Activated naive CD4-positive, alpha-beta T cell treated with anti-CD3 and anti-CD28 coated beads for 36 hours (primary cell): Measurements from ENCODE around the gene CFAP221. TPM values are rescaled to one million over a fixed set of nuclear protein-coding genes. Genes with fewer than 3 reads are reported as not detected.
A peak's percentile ranks its signal among the peaks of the same experiment; 100 is the strongest.

Source experiments
- CTCF ChIA-PET: fragments of 350-600 bp; sonication (Branson Sonifier 250); formaldehyde crosslinking; loops from one replicate; lab custom pipeline; 2021; ENCODE audit warnings: antibody characterized with exemption; lab: Charles Lee
- DNase-seq: peaks from one replicate; pipeline ENCODE4 v3.0.0-alpha.2; 2020
- H3K27ac Mint-ChIP-seq: one replicate; pipeline ENCODE4 v1.8.0; 2021; ENCODE audit warnings: mild to moderate bottlenecking, mixed read lengths
- H3K27me3 Mint-ChIP-seq: one replicate; pipeline ENCODE4 v1.8.0; 2021; ENCODE audit warnings: low read depth, mixed read lengths
- H3K36me3 Mint-ChIP-seq: one replicate; pipeline ENCODE4 v1.8.0; 2021; ENCODE audit warnings: low read depth, mixed read lengths
- H3K4me1 Mint-ChIP-seq: one replicate; pipeline ENCODE4 v1.8.0; 2021; ENCODE audit warnings: low read depth, mixed read lengths
- H3K4me3 Mint-ChIP-seq: one replicate; pipeline ENCODE4 v1.8.0; 2021; ENCODE audit warnings: mild to moderate bottlenecking, moderate library complexity, mixed read lengths
- H3K9me3 Mint-ChIP-seq: one replicate; pipeline ENCODE4 v1.8.0; 2021; ENCODE audit warnings: mixed read lengths
- intact Hi-C: fragments of 100-400 bp; cut with micrococcal nuclease; formaldehyde crosslinking; loops from one replicate; pipeline ENCODE4 v1.15.1; 2023
- total RNA-seq, 2 experiments: library from RNA; stranded (reverse); gene quantifications; one replicate each; pipeline ENCODE4 v1.2.3, GENCODE V29; 2021

Gene CFAP221
- total RNA-seq, 2 experiments from 2014 or later, result not detected

DNA sequence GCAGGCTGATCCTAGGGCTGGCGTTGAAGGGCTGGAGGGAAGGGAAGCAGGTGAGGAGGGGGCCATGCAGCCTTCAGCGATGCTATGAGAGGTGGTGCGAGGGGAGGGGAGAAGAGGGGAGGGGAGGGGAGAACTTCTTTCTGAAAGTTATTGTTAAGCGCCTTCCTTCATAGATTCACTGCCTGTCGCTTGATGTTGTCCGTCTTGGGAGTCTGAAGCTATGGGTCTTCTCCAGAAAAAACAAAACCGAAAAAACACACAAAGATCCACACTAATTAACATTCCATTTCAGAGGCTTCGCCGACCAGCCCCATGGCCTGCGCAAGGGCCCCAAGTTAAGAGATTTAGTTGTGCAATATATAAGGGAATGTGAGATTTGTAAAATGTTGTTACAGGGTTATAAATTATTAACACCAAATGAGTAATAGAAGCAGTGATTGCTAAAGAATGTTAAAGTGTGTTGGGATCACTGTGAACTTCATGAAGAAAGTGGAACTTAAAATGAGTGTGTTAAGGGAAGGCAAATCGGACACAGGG, 758 bp downstream of the CFAP221 start:
- no peak for DNase-seq
- Mint-ChIP-seq H3K4me1 (peaks cover 9% of the 10 kb centered on the region), H3K4me3 (peak overlapping the region; percentile 11), H3K9me3 (no peaks in the 10 kb centered on the region), H3K36me3 (no peaks in the 10 kb centered on the region), H3K27me3 (peaks cover 52% of the 10 kb centered on the region), H3K27ac (no peak overlapping the region)
- intact Hi-C loops, result no loop called here
- CTCF ChIA-PET, result no interaction called here

DNA sequence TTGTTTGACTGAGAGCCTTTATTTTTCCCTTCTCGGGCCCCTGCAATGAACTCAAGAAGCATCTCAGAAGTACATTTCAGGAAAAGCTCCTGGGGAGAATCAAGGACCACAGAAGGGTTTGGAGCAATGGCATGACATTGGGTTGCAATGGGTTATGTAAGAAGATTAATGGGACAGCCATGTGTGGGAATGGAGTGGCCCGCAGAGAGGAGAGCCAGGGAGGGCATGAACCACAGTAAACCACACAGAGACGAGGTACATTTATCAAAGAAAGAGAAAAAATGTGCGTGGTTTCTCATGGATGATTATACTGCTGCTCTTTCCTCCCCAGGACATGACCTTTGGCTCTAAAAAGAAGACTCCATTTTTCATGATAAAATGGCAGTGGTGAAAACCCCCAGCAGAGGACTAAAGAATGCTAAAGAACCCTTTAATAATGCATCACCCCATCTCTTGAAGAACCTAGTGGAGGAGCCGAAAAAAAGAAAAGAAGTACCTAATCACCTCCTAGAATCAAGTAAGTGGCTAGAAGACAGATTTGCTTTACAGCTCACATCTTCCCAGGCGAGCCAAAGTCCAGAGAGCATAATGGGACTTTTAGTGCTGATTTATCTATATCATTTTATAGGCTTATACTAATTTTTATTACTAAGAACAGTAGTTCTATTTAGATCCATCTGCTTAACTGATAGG, 1.7 kb downstream of the CFAP221 start:
- CTCF ChIA-PET, result no interaction called here
- no peaks in the 10 kb centered on the region for H3K36me3 Mint-ChIP-seq
- H3K27ac Mint-ChIP-seq, result no peak overlapping the region
- no peak for DNase-seq
- H3K4me1 Mint-ChIP-seq, result peaks cover 9% of the 10 kb centered on the region
- H3K27me3 Mint-ChIP-seq, result peaks cover 51% of the 10 kb centered on the region
- no peak overlapping the region for H3K4me3 Mint-ChIP-seq
- H3K9me3 Mint-ChIP-seq, result no peaks in the 10 kb centered on the region
- intact Hi-C loops, result no loop called here

DNA sequence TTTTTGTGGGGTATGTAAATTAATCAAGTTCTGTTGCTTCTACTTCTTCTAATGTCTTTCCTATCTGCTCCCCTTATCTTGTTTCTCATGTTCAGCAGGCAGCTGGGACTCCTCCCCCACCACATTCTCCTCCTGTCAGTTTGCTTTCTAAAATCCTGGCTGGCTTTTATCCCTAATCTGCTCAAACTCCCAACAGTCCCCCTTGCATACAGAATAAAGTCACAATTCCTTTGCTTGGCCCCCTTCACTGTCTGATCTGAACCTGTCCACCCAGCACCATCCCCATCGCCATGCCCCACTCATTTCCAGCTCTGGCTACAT, 2.2 kb downstream of the CFAP221 start:
- CTCF ChIA-PET, result no interaction called here
- H3K27me3 Mint-ChIP-seq, result peaks cover 50% of the 10 kb centered on the region

DNA sequence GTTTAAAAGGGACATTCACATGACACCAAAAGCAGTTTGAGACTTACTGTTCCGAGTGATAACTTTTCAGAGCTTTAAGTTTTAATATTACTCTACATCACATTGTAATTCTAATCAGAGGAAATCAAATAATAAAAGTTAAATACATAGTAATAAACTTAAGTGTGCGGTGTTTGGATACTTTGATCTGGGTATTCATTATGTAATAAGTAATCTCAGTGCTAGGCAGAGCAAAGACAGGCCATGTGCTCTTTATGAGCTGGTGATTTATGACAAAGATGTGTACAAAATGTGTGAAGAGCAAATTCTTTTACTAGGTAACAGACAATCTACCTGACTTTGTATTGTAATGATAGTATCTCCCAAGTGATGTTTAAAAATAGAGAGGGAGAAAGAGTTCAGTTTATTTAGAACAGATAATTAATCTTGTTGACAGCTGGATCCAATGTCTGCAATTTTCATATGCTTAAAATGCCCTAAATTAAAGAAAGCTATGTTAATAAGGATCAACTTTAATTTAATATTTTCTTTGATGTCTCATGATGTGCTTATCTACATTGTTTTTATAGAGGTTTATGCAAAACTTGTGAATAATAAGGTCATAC, 4.4 kb downstream of the CFAP221 start:
- Mint-ChIP-seq H3K4me1 (peaks cover 6% of the 10 kb centered on the region), H3K9me3 (no peaks in the 10 kb centered on the region), H3K27me3 (peaks cover 39% of the 10 kb centered on the region), H3K4me3 (no peak overlapping the region), H3K36me3 (no peaks in the 10 kb centered on the region), H3K27ac (no peak overlapping the region)
- CTCF ChIA-PET, result no interaction called here
- no peak for DNase-seq
- intact Hi-C loops, result no loop called here

More for the DNA sequence above, 2.2 kb downstream of the CFAP221 start:
- Mint-ChIP-seq H3K27ac (no peak overlapping the region), H3K9me3 (no peaks in the 10 kb centered on the region), H3K4me1 (peaks cover 9% of the 10 kb centered on the region), H3K4me3 (no peak overlapping the region), H3K36me3 (no peaks in the 10 kb centered on the region)
- DNase-seq, result no peak
- intact Hi-C loops, result no loop called here

DNA sequence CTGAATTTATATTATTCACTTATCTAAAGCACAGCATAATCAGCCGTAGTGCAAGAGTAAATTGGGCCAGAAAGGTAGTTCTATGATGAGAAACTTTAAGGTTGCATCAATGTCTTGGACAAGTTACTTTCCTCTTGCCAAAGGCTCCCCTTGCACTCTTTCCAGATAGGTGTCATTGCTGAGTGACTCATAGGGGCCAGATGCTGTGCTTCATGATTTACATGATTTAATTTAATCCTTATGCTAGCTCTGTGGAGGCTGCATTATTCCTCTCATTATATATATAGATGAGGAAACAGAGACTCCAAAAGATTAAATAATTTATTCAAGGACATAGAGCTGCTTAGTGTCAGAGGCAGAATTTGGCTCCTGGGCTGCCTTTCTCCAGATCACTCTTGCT, 5.0 kb downstream of the CFAP221 start:
- Mint-ChIP-seq H3K9me3 (no peaks in the 10 kb centered on the region), H3K4me3 (no peak overlapping the region), H3K27me3 (peaks cover 35% of the 10 kb centered on the region), H3K27ac (no peak overlapping the region), H3K36me3 (no peaks in the 10 kb centered on the region), H3K4me1 (peaks cover 3% of the 10 kb centered on the region)
- DNase-seq, result no peak
- CTCF ChIA-PET, result no interaction called here
- intact Hi-C loops, result no loop called here

DNA sequence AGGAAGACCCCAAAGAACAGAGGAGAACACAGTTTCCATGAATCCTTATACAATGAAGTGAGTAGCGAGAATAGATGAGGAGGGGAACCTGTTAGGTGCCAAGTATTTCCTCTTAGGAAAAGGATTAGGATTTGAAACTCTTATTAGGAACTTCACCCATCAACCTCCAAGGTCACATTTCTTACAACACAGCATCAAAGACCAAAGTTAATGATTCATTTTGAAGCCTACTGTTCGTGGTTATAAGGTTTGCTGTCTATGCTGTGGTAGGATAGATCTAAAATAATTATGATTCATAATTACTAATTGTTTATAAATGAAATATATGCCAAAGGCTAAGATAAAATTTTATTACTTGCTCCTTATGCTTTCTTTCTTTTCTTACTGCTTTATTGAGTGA, 6.1 kb downstream of the CFAP221 start:
- no peak for DNase-seq
- no peaks in the 10 kb centered on the region for H3K9me3 Mint-ChIP-seq
- CTCF ChIA-PET, result no interaction called here
- H3K4me1 Mint-ChIP-seq, result no peaks in the 10 kb centered on the region
- intact Hi-C loops, result no loop called here
- no peaks in the 10 kb centered on the region for H3K36me3 Mint-ChIP-seq
- no peak overlapping the region for H3K4me3 Mint-ChIP-seq
- peaks cover 31% of the 10 kb centered on the region for H3K27me3 Mint-ChIP-seq
- no peak overlapping the region for H3K27ac Mint-ChIP-seq

DNA sequence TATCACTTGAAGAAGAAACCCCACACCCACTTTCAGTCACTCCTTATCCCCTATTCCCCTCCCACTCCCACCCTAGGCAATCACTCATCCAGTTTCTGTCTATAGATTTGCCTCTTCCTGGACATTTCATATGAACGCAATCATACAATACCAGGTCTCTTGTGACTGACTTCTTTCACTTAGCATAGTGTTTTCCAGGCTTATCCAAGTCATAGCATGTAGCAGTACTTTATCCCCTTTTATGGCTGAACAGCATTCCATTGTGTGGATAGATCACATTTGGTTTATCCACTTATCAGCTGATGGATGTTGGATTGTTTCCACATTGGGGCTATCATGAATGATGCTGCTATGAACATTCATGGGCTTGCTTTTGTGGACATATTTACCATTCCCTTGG, 6.6 kb downstream of the CFAP221 start:
- DNase-seq, result no peak
- intact Hi-C loops, result no loop called here
- Mint-ChIP-seq H3K9me3 (no peaks in the 10 kb centered on the region), H3K4me3 (no peak overlapping the region), H3K27me3 (peaks cover 28% of the 10 kb centered on the region), H3K4me1 (no peaks in the 10 kb centered on the region), H3K27ac (no peak overlapping the region), H3K36me3 (no peaks in the 10 kb centered on the region)
- CTCF ChIA-PET, result no interaction called here

DNA sequence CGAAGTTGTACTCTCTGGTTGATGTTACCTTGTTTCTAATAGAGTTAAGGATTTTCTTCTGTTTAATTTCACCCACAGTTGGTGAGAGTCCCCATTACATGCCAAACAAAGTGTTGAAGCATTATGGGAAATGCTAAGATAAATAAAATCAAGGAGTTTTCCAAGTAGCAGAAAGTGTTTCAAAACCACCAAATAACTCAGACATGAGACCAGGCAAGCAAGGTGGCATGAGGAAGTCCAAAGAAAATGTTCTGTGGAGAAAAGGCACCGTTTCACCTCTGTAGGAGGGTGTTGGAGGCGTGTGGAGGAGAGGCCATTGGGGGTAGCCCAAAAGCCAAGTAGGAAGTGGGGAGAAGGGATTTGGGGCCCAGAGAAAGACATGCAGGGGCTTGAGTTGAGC, 8.7 kb downstream of the CFAP221 start:
- Mint-ChIP-seq H3K9me3 (no peaks in the 10 kb centered on the region), H3K27ac (no peak overlapping the region), H3K36me3 (no peaks in the 10 kb centered on the region), H3K4me3 (no peak overlapping the region), H3K27me3 (peaks cover 15% of the 10 kb centered on the region), H3K4me1 (no peaks in the 10 kb centered on the region)
- CTCF ChIA-PET, result no interaction called here
- intact Hi-C loops, result no loop called here
- no peak for DNase-seq

DNA sequence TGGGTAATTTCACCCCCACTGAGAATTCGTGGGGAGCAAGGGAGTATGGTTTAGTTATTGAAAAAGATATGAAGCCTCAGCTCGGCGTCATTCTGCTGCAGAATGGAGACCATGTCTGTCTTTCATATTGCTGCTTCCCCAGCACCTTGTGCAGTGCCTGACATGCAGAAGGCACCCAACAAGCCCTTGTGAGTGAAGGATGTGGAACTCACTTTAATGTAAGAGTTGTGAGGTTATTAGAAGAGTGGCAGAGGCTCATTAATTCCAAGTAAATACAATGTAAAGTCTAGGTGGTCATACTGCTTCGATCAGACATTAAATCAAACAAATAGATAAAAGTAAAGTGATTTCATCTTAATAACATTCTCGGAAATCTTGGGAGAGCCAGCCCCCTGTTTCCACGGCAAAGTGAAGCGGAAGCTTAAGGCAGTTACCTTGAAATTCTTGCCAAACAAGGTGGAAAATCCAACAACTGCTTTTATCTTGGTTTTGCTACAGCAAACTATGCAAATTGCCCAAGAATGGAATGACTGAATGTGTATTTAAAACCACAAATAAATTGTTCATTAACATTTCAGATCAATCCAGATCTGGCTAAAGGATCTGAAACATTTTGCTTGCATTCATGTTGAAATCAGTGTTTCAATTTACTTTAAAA, 9.6 kb downstream of the CFAP221 start:
- Mint-ChIP-seq H3K27ac (no peak overlapping the region), H3K36me3 (no peaks in the 10 kb centered on the region), H3K4me3 (no peak overlapping the region), H3K4me1 (no peaks in the 10 kb centered on the region), H3K27me3 (peaks cover 15% of the 10 kb centered on the region), H3K9me3 (no peaks in the 10 kb centered on the region)
- CTCF ChIA-PET, result no interaction called here
- intact Hi-C loops, result no loop called here
- no peak for DNase-seq

DNA sequence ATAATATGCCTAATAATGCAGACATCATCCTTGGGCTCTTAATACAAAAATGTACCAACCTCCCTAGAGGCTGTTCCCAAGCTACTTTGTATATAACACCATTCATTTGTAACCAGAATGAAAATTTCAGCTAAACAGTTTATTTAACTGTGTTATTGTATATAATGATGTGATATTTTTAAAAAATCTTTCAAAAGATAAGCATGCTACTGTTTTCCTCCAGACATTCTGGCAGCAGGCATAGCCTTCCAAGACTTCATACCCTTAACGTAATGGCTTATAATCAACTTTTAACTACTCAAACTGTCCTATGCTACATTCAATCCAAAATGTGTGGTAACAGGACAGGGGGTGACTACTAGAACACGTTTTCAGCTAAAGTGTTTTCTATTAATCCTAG, 21.2 kb downstream of the CFAP221 start:
- no peaks in the 10 kb centered on the region for H3K27me3 Mint-ChIP-seq
- H3K36me3 Mint-ChIP-seq, result peaks cover 1% of the 10 kb centered on the region

DNA sequence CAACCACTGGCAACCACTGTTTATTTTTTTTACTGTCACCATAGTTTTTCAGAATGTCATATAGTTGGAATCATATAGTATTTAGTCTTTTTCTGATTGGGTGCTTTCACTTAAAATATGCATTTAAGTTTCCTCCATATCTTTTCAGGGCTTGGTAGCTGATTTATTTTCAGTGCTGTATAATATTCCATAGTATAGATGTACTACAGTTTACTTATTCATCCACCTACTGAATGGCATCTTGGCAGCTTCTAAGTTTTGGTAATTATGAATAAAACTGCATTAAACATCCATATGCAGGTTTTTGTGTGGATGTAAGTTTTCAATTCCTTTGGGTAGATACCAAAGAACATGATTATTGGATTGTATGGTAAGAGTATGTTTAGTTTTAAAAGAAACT, 23.0 kb downstream of the CFAP221 start:
- H3K36me3 Mint-ChIP-seq, result peaks cover 1% of the 10 kb centered on the region
- intact Hi-C loops, result no loop called here
- CTCF ChIA-PET, result no interaction called here
- no peak overlapping the region for H3K27ac Mint-ChIP-seq
- H3K4me3 Mint-ChIP-seq, result no peak overlapping the region
- no peaks in the 10 kb centered on the region for H3K27me3 Mint-ChIP-seq
- H3K4me1 Mint-ChIP-seq, result no peaks in the 10 kb centered on the region
- DNase-seq, result no peak
- H3K9me3 Mint-ChIP-seq, result peaks cover 12% of the 10 kb centered on the region

More for the DNA sequence above, 21.2 kb downstream of the CFAP221 start:
- no peak overlapping the region for H3K4me3 Mint-ChIP-seq
- no peak overlapping the region for H3K27ac Mint-ChIP-seq
- no peak for DNase-seq
- CTCF ChIA-PET, result interaction anchor here (0.6 to 0.9 kb wide), 2 partner anchors 76 to 108 kb away, joined by 3 to 5 read pairs; no protein-coding TSS in a partner anchor
- peaks cover 12% of the 10 kb centered on the region for H3K9me3 Mint-ChIP-seq
- intact Hi-C loops, result no loop called here
- no peaks in the 10 kb centered on the region for H3K4me1 Mint-ChIP-seq

DNA sequence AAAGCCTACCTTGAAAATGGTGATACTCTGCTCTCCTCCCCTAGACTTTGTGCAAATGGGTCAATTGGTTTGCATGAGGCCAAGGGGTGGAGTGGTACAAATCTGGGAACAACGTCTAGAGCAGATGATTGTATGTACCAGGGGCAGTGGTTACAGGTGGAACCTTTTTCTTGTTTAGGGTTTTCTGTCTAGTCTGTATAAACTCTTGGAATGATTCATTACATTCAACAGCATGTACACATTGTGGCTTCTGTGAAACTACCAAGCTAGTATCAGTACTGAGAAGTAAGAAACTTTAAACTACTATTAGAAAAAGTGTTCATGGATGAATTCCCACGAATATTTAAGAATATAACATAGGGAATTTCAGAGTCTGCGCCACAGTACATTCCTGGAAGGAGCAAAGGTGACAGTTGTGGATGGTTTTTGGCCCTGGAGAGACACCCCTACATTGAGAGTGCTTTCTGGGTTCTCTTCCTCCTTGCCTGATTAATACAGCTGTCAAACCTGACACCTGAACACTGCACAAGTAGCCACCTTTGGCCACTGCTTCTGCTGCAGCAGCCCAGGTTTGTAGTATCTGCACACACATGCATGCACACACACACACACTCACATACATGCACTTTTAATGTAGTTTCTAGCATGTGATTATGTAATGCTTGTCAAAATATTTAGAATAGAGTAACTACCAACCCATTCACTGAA, 30.0 kb downstream of the CFAP221 start:
- H3K4me1 Mint-ChIP-seq, result no peaks in the 10 kb centered on the region
- H3K4me3 Mint-ChIP-seq, result no peak overlapping the region
- CTCF ChIA-PET, result no interaction called here
- peaks cover 10% of the 10 kb centered on the region for H3K27me3 Mint-ChIP-seq
- H3K27ac Mint-ChIP-seq, result no peak overlapping the region
- intact Hi-C loops, result no loop called here
- H3K9me3 Mint-ChIP-seq, result peaks cover 6% of the 10 kb centered on the region
- no peak for DNase-seq
- H3K36me3 Mint-ChIP-seq, result no peaks in the 10 kb centered on the region
